EL (cell line): ENCODE measurements around the gene PKP2.
A peak's percentile ranks its signal among the peaks of the same experiment; 100 is the strongest.
"Not testable (repeated sequence)": the region's sequence is repeated elsewhere in the genome, so short reads cannot be mapped to it uniquely, and the experiment has no call there.

ENCODE experiments used
- DNase-seq: peaks from one replicate; pipeline ENCODE4 v3.0.0-alpha.2; 2016

PKP2 gene

GRCh38 chr12:32895688-32896431, 717 bp downstream of the PKP2 start:
- DNase-seq, result no peak

GRCh38 chr12:32894566-32894965, 2.0 kb downstream of the PKP2 start:
- DNase-seq, result no peak

DNA sequence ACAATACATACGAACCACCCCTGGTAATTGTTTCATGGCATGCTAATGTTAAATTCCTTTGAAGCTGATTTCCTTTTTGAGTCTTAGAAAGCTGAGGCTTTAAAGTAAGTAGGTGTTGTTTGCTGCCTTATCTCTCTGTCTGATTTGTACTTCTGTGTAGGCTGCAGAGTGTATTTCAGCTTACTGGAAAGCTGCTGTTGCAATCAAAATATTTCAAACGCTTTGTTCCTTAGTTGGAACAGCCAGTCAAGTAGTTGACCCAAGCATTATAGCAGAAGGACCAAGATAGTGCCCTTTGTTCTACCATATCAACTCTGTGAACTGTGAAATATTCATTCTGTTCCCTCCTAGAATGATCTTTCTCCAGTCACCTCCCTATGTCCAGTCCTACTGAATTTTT, 3.1 kb downstream of the PKP2 start:
- no peak for DNase-seq

- no peak for DNase-seq
Measured at GRCh38 chr12:32893043-32893442, 3.5 kb downstream of the PKP2 start.

DNA sequence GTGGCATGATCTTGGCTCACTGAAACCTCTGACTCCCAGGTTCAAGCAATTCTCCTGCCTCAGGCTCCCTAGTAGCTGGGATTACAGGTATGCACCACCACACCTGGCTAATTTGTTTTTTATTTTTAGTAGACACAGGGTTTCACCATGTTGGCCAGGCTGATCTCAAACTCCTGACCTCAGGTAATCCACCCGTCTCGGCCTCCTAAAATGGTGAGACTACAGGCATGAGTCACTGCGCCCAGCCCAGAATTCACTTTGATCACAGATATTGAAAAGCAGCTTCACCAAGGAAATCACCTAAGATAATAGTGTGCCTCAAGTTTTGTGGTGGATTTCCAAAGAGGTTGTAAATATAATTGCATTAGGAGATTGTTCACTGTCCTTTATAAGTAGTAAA, 4.2 kb downstream of the PKP2 start:
- DNase-seq, result not testable (repeated sequence)

GRCh38 chr12:32891956-32892355, 4.6 kb downstream of the PKP2 start:
- DNase-seq, result peak; percentile 68

DNA sequence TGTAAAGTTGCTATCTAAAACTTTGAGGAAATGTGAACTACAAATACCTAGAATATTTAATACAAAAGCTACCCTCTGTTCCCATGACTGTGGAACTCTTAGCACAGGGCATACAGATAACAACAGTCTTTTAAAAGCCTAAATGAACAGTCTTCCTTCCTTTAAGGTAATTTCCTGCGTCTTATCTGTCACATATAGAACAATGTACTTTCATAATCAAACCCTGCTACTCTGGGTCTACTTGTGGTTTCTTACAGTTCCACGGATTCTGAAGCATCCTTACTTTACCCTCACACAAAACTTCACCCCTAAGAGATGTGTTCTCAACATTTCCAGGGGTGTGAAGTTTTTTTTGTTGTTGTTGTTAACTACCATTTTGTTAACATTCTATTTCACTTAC, 5.1 kb downstream of the PKP2 start:
- no peak for DNase-seq

DNA sequence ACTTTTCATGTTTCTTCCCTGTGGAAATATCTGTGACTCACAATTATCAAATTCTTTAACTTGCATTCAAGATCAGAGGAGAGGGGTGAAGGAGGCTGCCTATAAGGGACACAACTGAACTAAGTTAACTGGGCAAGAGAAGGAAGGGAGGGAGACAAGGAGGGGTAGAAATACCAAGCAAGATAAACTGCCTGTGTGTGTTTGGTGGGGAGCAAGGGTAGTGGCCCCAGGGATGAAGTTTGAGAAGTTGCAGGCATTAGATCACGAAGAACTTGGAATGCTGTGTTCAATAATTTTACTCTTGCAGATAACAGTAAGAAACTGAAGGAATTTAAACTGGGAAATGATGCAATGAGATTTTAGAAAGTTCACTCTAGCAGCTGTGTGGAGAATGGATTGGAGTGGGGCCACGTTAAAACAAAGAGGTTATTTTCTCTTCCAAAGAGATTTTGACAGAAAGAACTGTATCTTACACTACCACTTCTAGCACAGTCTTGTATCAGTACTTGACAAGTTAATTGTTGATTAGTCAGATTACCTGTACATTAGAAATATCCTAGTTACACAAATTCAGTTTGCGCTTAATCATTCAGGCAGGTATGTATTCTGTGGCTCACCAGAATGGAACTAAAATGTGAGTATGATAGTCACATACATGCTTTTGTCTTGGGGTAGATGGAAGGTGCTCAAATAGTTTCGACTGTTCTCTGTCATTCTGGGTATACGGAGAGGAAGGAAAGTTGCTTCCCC, 7.4 kb downstream of the PKP2 start:
- peak; percentile 30 for DNase-seq

DNA sequence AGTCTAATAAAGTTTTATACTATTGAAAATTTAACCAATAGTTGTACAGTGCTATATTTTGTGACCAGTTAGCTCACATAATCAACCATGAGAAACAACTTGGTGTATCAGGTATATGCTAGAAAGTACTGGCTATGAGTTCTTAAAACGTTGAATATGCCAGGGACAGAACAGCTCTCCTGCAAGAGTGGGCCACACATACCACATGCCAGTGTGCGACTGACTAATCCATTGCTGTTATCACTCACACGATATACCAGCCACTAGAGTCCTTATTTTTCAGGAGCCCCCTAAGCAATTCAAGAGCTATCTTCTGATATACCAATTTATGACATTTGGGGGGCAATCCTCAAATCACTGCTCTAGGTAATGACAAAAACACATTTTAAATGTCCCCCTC, 9.5 kb downstream of the PKP2 start:
- no peak for DNase-seq

- DNase-seq, result no peak
Measured at GRCh38 chr12:32885831-32886230, 10.7 kb downstream of the PKP2 start.

- DNase-seq, result no peak
Measured at GRCh38 chr12:32884962-32885361, 11.6 kb downstream of the PKP2 start.

DNA sequence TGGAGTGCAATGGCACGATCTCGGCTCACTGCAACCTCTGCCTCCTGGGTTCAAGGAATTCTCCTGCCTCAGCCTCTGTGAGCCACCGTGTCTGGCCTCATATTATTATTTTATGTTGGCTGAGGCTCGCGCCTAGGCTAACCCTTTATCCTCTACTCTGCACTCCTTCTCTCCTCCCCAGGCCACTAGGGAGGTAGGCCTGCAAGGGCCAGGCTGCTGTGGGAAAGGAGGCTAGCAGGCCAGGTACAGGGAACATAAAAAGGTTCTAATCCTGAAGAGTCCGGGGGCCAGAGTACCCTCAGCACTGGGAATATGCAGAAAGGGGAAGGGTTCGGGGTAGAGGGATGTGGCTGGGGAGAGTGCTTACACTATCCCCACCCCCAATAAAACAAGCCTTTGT, 14.9 kb downstream of the PKP2 start:
- no peak for DNase-seq

GRCh38 chr12:32881107-32881506, 15.5 kb downstream of the PKP2 start:
- DNase-seq, result no peak

GRCh38 chr12:32879066-32879465, 17.5 kb downstream of the PKP2 start:
- DNase-seq, result not testable (repeated sequence)

DNA sequence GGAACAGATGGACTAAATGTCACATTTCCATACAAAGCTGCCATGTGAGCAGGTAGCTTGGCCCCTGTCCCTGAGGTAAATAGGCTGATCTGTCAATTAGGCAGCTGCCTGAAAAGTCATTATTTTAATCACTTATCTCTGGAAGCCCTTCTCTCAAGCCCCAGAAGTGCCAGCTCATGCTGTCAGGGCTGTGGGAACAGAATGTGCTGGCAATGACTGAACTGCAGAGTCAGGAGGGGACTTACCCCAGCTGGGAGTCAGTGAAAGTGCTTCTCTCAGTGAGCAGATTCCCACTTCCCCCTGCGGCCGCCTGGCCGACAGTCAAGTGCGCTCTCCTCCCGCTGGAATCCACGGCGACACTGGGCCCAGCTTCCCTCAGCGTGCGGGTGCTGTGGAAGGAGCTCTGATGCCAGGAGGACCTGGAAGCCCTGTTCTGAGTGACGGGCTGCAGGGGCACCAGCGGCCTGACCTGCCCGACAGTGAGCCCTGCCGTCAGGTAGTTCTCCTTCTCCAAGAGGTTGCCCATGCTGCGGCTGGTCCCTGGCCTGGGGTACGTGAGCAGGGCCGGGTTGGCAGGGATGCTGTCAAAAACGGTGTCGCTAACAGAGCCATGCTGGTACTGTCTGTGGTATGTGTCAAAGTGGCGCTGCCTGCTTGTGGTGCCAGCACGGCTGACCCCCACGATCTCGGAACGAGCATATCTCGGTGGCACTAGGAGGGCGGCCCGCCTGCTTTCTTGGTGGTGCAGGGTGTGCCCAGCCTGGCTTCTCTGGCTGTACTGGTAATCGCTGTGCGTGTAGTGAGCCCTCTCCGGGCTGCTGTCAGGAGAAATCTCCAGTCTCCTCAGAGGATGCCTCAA, 18.7 kb downstream of the PKP2 start:
- no peak for DNase-seq

DNA sequence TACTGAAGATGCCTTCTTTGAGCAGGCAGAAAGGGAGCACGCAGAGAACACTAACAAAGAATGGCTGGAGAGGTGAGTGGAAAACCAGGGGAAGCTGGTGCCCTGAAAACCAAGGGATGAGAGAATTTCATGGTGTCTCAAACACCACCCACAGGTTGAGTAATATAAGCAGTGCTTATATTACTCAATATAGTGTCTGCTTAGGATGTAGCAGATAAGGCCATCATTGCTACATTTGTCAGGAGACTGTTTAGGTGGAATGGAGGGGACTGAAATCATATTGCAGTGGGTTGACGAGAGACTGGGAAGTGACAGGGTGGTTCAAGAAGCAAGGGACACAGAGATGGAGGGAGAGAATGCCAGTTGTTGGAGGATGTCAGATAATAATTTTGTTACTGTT, 20.6 kb downstream of the PKP2 start:
- DNase-seq, result no peak

- no peak for DNase-seq
Measured at GRCh38 chr12:32874975-32875374, 21.6 kb downstream of the PKP2 start.

GRCh38 chr12:32874078-32874477, 22.5 kb downstream of the PKP2 start:
- DNase-seq, result no peak

GRCh38 chr12:32872416-32872815, 24.2 kb downstream of the PKP2 start:
- DNase-seq, result not testable (repeated sequence)

DNA sequence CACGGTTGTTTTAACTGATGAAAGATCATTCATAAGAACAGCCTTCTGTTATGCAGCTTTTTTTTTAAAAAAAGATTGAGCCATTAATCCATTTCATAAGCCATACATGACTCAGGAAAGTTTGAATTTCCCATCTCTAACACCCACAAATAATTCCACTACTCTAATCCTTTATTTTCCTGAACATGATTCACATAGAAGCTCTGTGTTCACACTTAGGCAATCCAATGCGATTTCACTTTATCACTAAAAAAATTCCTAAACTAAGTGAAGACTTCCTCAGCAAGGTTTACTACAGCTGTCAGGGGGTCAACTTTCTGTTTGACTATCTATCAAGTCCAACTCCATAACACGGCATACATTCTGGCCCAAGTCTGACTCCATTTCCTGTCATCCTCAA, 25.9 kb downstream of the PKP2 start:
- no peak for DNase-seq

DNA sequence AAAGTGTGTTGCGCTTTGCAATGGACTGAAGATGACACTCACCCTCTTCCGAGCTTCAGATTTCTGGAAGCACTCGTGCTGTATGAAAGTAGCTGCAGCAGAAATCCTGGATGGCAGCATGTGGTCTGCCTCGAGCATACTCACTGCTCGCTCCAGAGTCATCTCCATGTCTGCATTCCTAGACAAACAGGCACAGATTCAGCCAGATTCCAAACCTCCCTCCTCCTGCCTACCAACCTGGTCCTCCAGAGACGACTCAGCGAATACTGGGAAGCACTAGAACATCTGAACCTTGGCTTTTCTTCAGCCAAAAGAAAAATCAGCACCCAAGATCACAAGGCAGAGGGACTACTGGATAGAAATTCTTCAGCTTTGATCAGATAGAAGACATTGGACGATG, 27.7 kb downstream of the PKP2 start:
- no peak for DNase-seq

DNA sequence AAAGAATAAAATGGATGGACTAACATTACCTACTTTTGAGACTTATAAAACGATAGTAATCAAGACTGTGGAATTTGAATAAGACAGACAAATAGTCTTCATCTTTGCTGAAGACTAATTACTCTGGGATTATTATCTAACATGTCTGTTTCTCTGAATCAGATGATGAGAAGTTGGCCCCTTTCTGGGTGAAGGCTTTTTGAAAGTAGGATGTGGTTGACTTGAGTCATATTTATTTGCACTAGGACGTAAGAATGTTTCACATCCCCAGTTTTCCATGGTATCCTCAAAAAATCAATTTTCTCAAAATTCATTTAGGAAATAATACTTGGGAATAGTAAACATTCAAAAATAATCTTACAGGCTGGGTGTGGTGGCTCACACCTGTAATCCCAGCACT, 31.8 kb downstream of the PKP2 start:
- DNase-seq, result no peak

- DNase-seq, result no peak
Measured at GRCh38 chr12:32863128-32863527, 33.4 kb downstream of the PKP2 start.

- not testable (repeated sequence) for DNase-seq
Measured at GRCh38 chr12:32861658-32862057, 34.9 kb downstream of the PKP2 start.
